ENCODE measurements around the gene HDDC2.

Gene HDDC2

DNA sequence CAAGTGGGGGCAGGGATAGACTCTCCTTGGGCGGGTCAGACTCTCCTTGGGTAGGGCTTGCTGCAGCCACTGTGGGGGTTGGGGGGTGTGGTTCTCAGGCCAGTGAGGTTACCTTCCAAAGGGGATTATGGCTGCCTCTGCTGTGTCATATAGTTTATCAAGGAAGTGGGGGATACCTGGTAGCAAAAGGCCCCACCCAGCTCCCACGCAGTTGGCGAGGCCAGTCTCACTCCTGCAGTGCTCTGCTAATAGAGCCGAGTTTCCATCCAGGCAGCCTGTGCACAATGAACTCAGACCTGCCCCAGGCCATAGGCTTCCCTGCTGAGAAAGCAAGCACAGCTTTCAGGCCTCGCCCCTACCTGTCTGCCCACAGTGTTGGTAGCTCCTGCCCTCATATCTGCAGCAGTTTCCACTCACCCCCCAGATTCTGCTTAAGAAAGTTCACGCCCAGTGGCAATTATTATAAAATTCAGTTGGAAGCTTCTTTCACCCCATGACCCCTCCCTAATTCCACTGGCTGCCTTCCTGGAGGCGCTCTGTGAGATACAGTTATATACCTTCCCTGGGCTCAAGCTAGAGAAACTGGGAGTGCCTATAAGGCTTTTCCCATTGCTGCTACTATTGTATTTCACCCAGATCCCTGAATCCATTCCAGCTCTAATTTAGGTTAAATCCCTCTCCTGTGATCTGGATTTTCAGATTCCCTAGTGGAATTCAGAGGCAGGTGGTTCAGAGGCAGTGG lies 56.1 kb downstream of the HDDC2 start:
- H3K4me3 ChIP-seq (ENCODE audit: low read length) = no peak overlapping the region
- no peaks in the 10 kb centered on the region for H3K27me3 ChIP-seq (ENCODE audit: control insufficient read depth, insufficient read depth, low read length)

DNA sequence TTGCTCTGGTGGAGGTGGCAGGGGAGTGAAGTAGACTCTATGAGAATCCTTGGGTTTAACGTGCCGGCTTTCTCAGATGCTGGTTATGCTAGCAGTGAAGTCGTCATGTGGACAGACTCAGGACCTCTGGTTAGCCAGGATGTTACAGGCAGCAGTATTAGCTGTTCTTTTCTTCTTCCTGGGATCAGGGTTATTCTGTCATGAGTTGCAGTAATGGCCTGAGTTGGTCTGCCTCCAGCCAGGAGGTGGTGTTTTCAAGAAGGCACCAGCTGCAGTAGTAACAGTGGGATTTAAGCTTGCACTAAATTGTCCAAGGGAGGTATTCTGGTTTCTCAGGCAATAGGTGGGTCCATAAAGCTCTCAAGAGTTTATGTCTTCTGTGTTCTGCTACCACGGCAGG lies 56.7 kb downstream of the HDDC2 start:
- Histone ChIP-seq H3K36me3 (ENCODE audit: control insufficient read depth, insufficient read depth, low read length) (no peaks in the 10 kb centered on the region), H3K4me3 (ENCODE audit: low read length) (no peak overlapping the region), H3K9ac (ENCODE audit: low read length) (no peak overlapping the region), H3K9me3 (ENCODE audit: control insufficient read depth, low read length) (no peaks in the 10 kb centered on the region), H3K4me1 (ENCODE audit: control insufficient read depth, insufficient read depth, low read length) (no peaks in the 10 kb centered on the region), H3K27me3 (ENCODE audit: control insufficient read depth, insufficient read depth, low read length) (no peaks in the 10 kb centered on the region)

More for the DNA sequence above, 56.1 kb downstream of the HDDC2 start:
- Histone ChIP-seq H3K9me3 (ENCODE audit: control insufficient read depth, low read length) (no peaks in the 10 kb centered on the region), H3K36me3 (ENCODE audit: control insufficient read depth, insufficient read depth, low read length) (no peaks in the 10 kb centered on the region), H3K9ac (ENCODE audit: low read length) (no peak overlapping the region), H3K4me1 (ENCODE audit: control insufficient read depth, insufficient read depth, low read length) (no peaks in the 10 kb centered on the region)

DNA sequence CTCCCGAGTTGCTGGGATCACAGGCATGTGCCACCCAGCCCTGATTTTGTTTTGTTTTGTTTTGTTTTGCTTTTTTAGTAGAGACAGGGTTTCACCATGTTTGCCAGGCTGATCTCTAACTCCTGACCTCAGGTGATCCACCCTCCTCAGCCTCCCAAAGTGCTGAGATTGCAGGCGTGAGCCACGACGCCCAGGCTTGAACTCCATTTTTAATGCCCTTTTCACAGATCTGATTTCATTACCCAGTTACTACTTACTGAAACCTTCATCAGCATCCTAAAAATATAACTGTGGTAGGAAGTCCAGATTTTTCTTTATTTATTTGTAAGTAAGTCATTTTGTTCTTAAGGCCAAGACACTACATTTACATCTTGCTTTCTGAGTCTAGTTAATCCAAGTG lies 64.0 kb downstream of the HDDC2 start:
- Histone ChIP-seq H3K9me3 (ENCODE audit: control insufficient read depth, low read length) (no peaks in the 10 kb centered on the region), H3K9ac (ENCODE audit: low read length) (no peak overlapping the region), H3K4me3 (ENCODE audit: low read length) (no peak overlapping the region), H3K27me3 (ENCODE audit: control insufficient read depth, insufficient read depth, low read length) (no peaks in the 10 kb centered on the region), H3K36me3 (ENCODE audit: control insufficient read depth, insufficient read depth, low read length) (no peaks in the 10 kb centered on the region), H3K4me1 (ENCODE audit: control insufficient read depth, insufficient read depth, low read length) (no peaks in the 10 kb centered on the region)

DNA sequence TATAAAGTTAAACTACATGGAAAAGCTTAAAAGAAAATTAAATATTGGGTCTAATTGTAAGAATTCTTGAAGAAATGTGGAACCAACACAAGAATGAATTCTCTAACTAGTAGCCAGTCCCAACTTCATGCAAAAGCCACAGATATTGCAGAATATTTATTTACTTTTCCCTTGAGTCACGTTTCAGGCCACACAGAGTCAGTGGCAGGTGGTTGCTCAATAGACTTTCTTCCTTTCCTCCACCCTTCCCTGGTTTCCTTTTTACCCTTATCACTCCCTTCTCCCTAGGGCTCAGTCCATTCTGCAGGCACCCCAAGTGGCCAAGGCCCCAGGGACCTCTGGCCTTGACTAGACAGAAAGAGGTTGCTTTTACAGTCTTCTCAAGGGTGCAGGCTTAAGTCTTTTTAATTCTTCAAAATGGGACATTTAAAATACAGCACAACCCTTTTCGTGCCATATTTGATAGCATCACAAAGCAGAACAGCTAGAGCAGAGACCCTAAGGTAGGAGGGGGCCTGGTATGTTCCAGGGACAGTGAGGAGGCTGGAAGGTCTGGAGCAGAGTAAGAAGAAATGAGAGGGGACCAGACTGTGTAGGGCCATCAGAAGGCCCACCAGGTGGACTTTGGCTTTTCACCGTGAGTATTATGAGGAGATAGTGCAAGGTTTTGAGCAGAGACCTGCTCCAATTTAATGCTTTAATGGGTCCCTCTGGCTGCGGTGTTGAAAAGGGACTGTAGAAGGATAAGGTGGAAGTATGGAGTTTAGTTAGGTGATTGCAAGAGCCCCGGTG lies 65.0 kb downstream of the HDDC2 start:
- Histone ChIP-seq H3K9me3 (ENCODE audit: control insufficient read depth, low read length) (no peaks in the 10 kb centered on the region), H3K4me1 (ENCODE audit: control insufficient read depth, insufficient read depth, low read length) (no peaks in the 10 kb centered on the region), H3K4me3 (ENCODE audit: low read length) (no peak overlapping the region), H3K27me3 (ENCODE audit: control insufficient read depth, insufficient read depth, low read length) (no peaks in the 10 kb centered on the region), H3K36me3 (ENCODE audit: control insufficient read depth, insufficient read depth, low read length) (no peaks in the 10 kb centered on the region), H3K9ac (ENCODE audit: low read length) (no peak overlapping the region)

DNA sequence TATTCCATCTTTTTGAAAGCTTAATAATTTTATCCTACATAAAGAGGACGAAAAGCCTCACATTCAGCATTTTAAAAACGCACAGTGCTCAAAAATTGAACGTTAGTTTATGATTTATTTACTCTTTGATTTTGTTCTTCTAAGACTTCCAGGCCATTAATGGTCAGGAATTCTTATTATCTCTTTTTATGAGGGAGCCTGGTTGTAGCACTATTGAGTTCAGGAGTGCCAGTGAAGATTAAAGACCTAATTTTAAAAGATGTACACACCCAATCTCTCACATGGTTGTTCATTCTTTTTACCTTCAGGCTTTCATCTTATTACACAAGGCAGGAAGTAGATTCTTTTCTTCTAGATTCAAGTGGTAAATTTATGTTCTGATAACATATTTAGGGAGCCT lies 68.6 kb downstream of the HDDC2 start:
- H3K4me3 ChIP-seq (ENCODE audit: low read length) = no peak overlapping the region
- H3K4me1 ChIP-seq (ENCODE audit: control insufficient read depth, insufficient read depth, low read length) = peaks cover 7% of the 10 kb centered on the region
- no peaks in the 10 kb centered on the region for H3K9me3 ChIP-seq (ENCODE audit: control insufficient read depth, low read length)
- no peak overlapping the region for H3K9ac ChIP-seq (ENCODE audit: low read length)
- H3K36me3 ChIP-seq (ENCODE audit: control insufficient read depth, insufficient read depth, low read length) = no peaks in the 10 kb centered on the region
- H3K27me3 ChIP-seq (ENCODE audit: control insufficient read depth, insufficient read depth, low read length) = no peaks in the 10 kb centered on the region

DNA sequence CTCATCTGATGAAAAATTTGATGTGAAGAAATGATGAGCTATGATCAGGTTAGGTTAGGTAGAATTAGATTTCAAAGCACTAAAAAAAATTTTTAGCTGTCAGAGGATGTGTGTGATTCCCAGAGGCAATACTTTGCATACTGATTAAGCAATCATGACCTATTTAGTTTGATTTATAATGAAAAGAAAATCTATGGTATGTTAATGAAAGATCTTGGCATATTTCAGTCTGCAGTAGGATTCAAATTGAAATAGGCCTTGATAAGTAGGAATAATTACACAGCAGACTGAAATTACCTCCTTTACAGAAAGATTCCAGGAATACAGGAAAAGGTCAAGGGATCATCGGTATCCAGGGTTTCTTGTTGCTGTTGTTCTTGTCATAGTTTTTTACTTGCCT lies 69.3 kb downstream of the HDDC2 start:
- Histone ChIP-seq H3K36me3 (ENCODE audit: control insufficient read depth, insufficient read depth, low read length) (no peaks in the 10 kb centered on the region), H3K9ac (ENCODE audit: low read length) (no peak overlapping the region), H3K4me1 (ENCODE audit: control insufficient read depth, insufficient read depth, low read length) (peaks cover 7% of the 10 kb centered on the region), H3K4me3 (ENCODE audit: low read length) (no peak overlapping the region), H3K9me3 (ENCODE audit: control insufficient read depth, low read length) (no peaks in the 10 kb centered on the region), H3K27me3 (ENCODE audit: control insufficient read depth, insufficient read depth, low read length) (no peaks in the 10 kb centered on the region)

DNA sequence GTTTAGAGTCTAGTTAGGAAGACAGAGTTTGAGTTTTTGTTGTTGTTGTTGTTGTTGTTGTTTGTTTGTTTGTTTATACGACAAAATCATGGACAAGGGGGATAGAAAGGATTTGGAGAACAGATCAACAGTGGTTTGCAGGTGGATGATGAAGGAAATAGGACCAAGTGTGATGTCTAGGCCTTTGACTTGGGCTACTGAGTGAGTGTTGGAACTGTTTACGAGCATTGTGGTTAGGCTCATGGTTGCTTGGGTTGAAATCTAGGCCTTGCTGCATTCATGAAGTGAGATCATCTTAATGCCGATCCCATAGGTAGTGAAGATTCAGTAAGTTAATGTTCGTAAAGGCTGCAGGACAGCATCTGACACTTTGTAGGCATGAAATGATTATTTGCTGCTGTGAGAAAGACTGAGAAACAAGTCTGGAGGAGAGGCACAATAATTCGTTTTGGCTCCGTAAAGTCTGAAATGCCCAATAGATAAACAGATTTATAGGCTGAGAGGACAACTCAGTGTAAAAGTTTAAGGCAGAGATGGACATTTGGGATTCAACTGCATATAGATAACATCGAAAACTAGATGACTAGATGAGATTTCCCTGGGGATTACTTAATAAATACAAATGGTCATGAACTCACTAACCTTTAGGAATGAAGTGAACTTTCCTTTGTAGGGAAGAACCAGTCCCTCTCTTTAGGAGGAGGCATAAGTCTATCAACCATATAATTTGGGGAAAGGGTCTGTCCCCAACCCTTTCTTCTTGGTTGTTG lies 70.0 kb downstream of the HDDC2 start:
- Histone ChIP-seq H3K4me1 (ENCODE audit: control insufficient read depth, insufficient read depth, low read length) (peaks cover 7% of the 10 kb centered on the region), H3K9me3 (ENCODE audit: control insufficient read depth, low read length) (no peaks in the 10 kb centered on the region)

DNA sequence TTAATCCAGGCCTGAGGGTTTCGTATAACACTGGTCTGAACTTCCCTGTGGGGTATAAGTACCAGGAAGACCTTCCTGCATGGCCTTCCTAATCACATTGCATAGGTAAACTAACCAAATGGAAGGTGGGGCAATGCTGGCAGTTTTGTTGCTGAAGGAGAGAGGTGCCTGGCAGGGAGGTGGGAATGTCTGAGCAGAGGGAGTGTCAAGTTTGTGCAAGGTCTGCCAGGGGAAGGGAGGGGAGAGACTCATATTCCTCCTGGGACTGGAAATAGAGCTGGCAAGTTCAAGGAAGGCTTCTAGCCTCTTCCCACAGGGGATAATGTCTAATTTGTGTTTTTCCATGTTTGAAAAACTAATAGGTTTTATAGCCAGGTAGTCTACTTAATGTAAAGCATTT lies 70.6 kb downstream of the HDDC2 start:
- H3K9me3 ChIP-seq (ENCODE audit: control insufficient read depth, low read length) = no peaks in the 10 kb centered on the region
- peaks cover 7% of the 10 kb centered on the region for H3K4me1 ChIP-seq (ENCODE audit: control insufficient read depth, insufficient read depth, low read length)
- H3K9ac ChIP-seq (ENCODE audit: low read length) = no peak overlapping the region
- H3K36me3 ChIP-seq (ENCODE audit: control insufficient read depth, insufficient read depth, low read length) = no peaks in the 10 kb centered on the region
- no peaks in the 10 kb centered on the region for H3K27me3 ChIP-seq (ENCODE audit: control insufficient read depth, insufficient read depth, low read length)
- H3K4me3 ChIP-seq (ENCODE audit: low read length) = no peak overlapping the region

More for the DNA sequence above, 70.0 kb downstream of the HDDC2 start:
- Histone ChIP-seq H3K9ac (ENCODE audit: low read length) (no peak overlapping the region), H3K36me3 (ENCODE audit: control insufficient read depth, insufficient read depth, low read length) (no peaks in the 10 kb centered on the region), H3K27me3 (ENCODE audit: control insufficient read depth, insufficient read depth, low read length) (no peaks in the 10 kb centered on the region), H3K4me3 (ENCODE audit: low read length) (no peak overlapping the region)

DNA sequence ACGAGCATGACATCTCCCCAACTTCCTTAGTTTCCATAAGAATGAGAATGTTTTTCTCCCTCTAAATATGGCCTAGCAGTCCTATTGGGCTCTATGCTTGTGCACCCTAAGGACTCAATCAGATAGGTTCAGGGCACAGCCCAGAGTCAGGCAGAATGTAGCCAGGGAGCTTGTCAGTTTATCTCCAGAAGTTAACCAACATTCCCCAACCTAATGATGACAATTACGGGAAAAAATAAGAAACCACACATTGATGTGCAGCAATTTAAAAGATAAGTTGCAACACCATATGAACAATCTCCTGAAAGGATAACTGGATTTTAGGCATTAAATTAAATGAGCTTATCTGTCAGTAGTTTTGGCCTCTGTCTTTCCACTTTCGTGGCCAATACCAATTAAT lies 71.1 kb downstream of the HDDC2 start:
- Histone ChIP-seq H3K27me3 (ENCODE audit: control insufficient read depth, insufficient read depth, low read length) (no peaks in the 10 kb centered on the region), H3K9ac (ENCODE audit: low read length) (no peak overlapping the region), H3K4me3 (ENCODE audit: low read length) (no peak overlapping the region), H3K4me1 (ENCODE audit: control insufficient read depth, insufficient read depth, low read length) (peaks cover 7% of the 10 kb centered on the region), H3K36me3 (ENCODE audit: control insufficient read depth, insufficient read depth, low read length) (no peaks in the 10 kb centered on the region), H3K9me3 (ENCODE audit: control insufficient read depth, low read length) (no peaks in the 10 kb centered on the region)

DNA sequence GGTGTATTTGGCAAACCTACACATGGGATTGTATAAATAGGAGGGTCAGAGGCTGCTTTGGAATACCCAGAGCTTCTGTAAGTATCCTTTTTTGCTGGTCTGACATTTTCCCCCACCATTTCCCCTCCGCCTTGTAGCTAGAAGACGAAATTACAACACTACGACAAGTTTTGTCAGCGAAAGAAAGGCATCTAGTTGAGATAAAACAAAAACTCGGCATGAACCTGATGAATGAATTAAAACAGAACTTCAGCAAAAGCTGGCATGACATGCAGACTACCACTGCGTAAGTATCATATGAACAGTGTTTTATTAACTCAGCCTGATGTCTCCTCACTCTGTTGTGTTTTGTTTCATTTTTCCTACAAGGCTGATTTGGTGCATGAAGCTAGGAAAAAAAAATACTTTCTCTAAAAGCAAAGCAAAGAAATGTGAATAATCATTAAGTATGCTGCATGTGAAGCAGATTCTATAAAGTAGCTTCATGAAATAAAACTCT lies 72.7 kb downstream of the HDDC2 start:
- Histone ChIP-seq H3K9me3 (ENCODE audit: control insufficient read depth, low read length) (no peaks in the 10 kb centered on the region), H3K4me1 (ENCODE audit: control insufficient read depth, insufficient read depth, low read length) (peaks cover 7% of the 10 kb centered on the region), H3K36me3 (ENCODE audit: control insufficient read depth, insufficient read depth, low read length) (no peaks in the 10 kb centered on the region), H3K27me3 (ENCODE audit: control insufficient read depth, insufficient read depth, low read length) (no peaks in the 10 kb centered on the region), H3K4me3 (ENCODE audit: low read length) (no peak overlapping the region), H3K9ac (ENCODE audit: low read length) (no peak overlapping the region)

DNA sequence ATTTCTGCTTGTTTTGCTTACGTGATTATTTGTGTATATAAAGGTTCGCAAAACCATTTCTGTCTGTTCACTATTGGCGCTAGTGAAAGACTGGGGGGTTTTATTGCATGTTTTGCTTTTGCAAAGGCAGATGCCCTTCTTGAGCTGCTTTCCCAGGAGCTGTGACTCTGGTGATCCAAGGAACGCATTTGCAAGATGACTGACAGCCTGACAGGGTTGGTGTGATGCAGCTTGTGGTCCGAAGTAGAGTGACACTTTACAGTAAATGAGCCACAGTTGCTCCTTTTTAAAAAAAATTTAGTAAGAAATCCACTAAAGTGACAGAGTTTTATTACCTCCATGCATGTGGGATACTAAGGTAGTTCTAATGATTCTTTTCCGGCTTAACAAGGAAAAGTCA lies 74.5 kb downstream of the HDDC2 start:
- H3K9me3 ChIP-seq (ENCODE audit: control insufficient read depth, low read length) = no peaks in the 10 kb centered on the region
- no peak overlapping the region for H3K4me3 ChIP-seq (ENCODE audit: low read length)
- no peaks in the 10 kb centered on the region for H3K27me3 ChIP-seq (ENCODE audit: control insufficient read depth, insufficient read depth, low read length)
- H3K4me1 ChIP-seq (ENCODE audit: control insufficient read depth, insufficient read depth, low read length) = peaks cover 7% of the 10 kb centered on the region
- no peaks in the 10 kb centered on the region for H3K36me3 ChIP-seq (ENCODE audit: control insufficient read depth, insufficient read depth, low read length)
- H3K9ac ChIP-seq (ENCODE audit: low read length) = no peak overlapping the region

All from mucosa of stomach (tissue), 1 donor.